Keratinocyte (primary cell): ENCODE results near the gene PCGF3.

Experiments
- EZH2 ChIP-seq: IDR thresholded peaks from one replicate; pipeline ENCODE4 v1.6.1; 2012; ENCODE audit warnings: inconsistent platforms, mild to moderate bottlenecking, low read length, moderate library complexity
- TF ChIP-seq, protein P1 (sequence below), 3 experiments: IDR thresholded peaks in 1 of 3; conservative IDR thresholded peaks in 1 of 3; optimal IDR thresholded peaks in 1 of 3; 2 replicates in 2 of 3; 3 replicates in 1 of 3; pipeline versions ENCODE3 to v1.5.1; 2011; ENCODE audit warnings: low read length in 3 of 3, mild to moderate bottlenecking in 3 of 3, moderate library complexity in 2 of 3, control low read depth in 1 of 3, inconsistent platforms in 1 of 3; ENCODE audit not compliant: insufficient read depth in 2 of 3; ENCODE audit errors: extremely low read depth in 1 of 3

DNA sequence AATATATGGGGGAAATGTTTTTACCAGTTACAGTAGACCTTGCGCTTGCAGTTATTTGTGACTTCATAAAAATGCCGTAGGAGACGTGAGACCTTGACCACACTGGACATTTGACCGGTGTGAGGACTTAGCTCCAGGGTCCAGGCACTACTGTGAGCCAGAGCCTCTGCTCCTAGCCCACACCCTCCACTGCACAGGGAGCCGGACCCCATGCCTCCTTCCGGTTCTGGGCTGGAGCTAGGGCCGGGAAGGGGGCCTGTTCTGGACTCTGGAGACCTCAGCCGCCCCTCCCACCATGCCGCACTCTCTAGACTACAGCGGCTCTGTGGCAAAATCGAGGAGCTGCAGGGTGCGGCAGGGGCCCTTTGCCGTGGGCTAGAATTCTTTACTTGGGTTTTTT lies 5.3 kb downstream of the PCGF3 start:
- TF ChIP-seq, protein P1, sequence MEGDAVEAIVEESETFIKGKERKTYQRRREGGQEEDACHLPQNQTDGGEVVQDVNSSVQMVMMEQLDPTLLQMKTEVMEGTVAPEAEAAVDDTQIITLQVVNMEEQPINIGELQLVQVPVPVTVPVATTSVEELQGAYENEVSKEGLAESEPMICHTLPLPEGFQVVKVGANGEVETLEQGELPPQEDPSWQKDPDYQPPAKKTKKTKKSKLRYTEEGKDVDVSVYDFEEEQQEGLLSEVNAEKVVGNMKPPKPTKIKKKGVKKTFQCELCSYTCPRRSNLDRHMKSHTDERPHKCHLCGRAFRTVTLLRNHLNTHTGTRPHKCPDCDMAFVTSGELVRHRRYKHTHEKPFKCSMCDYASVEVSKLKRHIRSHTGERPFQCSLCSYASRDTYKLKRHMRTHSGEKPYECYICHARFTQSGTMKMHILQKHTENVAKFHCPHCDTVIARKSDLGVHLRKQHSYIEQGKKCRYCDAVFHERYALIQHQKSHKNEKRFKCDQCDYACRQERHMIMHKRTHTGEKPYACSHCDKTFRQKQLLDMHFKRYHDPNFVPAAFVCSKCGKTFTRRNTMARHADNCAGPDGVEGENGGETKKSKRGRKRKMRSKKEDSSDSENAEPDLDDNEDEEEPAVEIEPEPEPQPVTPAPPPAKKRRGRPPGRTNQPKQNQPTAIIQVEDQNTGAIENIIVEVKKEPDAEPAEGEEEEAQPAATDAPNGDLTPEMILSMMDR (optimal IDR thresholded peaks at IDR 0.05 in 1 of 3, IDR thresholded peaks at IDR 0.05 in 1 of 3, conservative IDR thresholded peaks at IDR 0.05 in 1 of 3; ENCODE audit: extremely low read depth in 1 of 3, insufficient read depth in 2 of 3, low read length in 3 of 3): no peak
- TF ChIP-seq EZH2: no peak
